Progenitor cell of endocrine pancreas (in vitro differentiated cells): ENCODE results near the gene RHOT2. TPM values are rescaled to one million over a fixed set of nuclear protein-coding genes. Genes with fewer than 3 reads are reported as not detected.

Experiments used
- DNase-seq: peaks from one replicate; pipeline ENCODE4 v3.0.0; 2021; ENCODE audit warnings: low spot score; ENCODE audit not compliant: unreplicated experiment
- H3K27ac Mint-ChIP-seq: 2 replicates; pipeline ENCODE4 v1.8.0; 2021; ENCODE audit warnings: mild to moderate bottlenecking, moderate library complexity, mixed read lengths
- H3K27me3 Mint-ChIP-seq: 2 replicates; pipeline ENCODE4 v1.8.0; 2021; ENCODE audit warnings: mixed read lengths
- H3K36me3 Mint-ChIP-seq: 2 replicates; pipeline ENCODE4 v1.8.0; 2022; ENCODE audit warnings: mixed read lengths; ENCODE audit not compliant: insufficient read depth
- H3K4me1 Mint-ChIP-seq: 2 replicates; pipeline ENCODE4 v1.8.0; 2021; ENCODE audit warnings: low read depth, mixed read lengths
- H3K4me3 Mint-ChIP-seq: 2 replicates; pipeline ENCODE4 v1.8.0; 2021; ENCODE audit warnings: low read depth, mild to moderate bottlenecking, moderate library complexity, mixed read lengths
- H3K9me3 Mint-ChIP-seq: 2 replicates; pipeline ENCODE4 v1.8.0; 2021; ENCODE audit warnings: low read depth, mixed read lengths
- CTCF ChIP-seq: fragments of 200-600 bp; sonication (generic); IDR thresholded peaks from one replicate; pipeline ENCODE4 v1.5.0; 2021; ENCODE audit warnings: antibody characterized with exemption, mild to moderate bottlenecking; ENCODE audit not compliant: unreplicated experiment
- total RNA-seq: library from RNA; stranded (reverse); gene quantifications from 2 replicates; pipeline ENCODE4 v1.2.1, GENCODE V29; 2021

The RHOT2 gene
- total RNA-seq, 1 donor from 2014 or later: 153 TPM

GRCh38 chr16:627454-628239, 40.3 kb upstream of the RHOT2 start:
- H3K4me1 Mint-ChIP-seq: peaks cover 12% of the 10 kb centered on the region
- H3K36me3 Mint-ChIP-seq: peaks cover 6% of the 10 kb centered on the region
- no peaks in the 10 kb centered on the region for H3K9me3 Mint-ChIP-seq
- no peak for DNase-seq
- no peaks in the 10 kb centered on the region for H3K27me3 Mint-ChIP-seq
- H3K4me3 Mint-ChIP-seq: no peak overlapping the region
- H3K27ac Mint-ChIP-seq: no peak overlapping the region
- TF ChIP-seq CTCF: no peak

GRCh38 chr16:628321-629061, 39.4 kb upstream of the RHOT2 start:
- H3K4me1 Mint-ChIP-seq: peaks cover 12% of the 10 kb centered on the region
- peak overlapping the region; percentile 57 for H3K4me3 Mint-ChIP-seq
- no peak for DNase-seq
- no peaks in the 10 kb centered on the region for H3K9me3 Mint-ChIP-seq
- H3K36me3 Mint-ChIP-seq: peaks cover 6% of the 10 kb centered on the region
- H3K27me3 Mint-ChIP-seq: no peaks in the 10 kb centered on the region
- TF ChIP-seq CTCF: no peak
- peak overlapping the region; percentile 96 for H3K27ac Mint-ChIP-seq

GRCh38 chr16:629185-629832, 38.6 kb upstream of the RHOT2 start:
- peak; percentile 51 for DNase-seq
- Mint-ChIP-seq H3K9me3 (no peaks in the 10 kb centered on the region), H3K4me1 (peaks cover 13% of the 10 kb centered on the region), H3K27ac (peak overlapping the region; percentile 96), H3K36me3 (peaks cover 6% of the 10 kb centered on the region), H3K27me3 (no peaks in the 10 kb centered on the region), H3K4me3 (peak overlapping the region; percentile 57)
- no peak for TF ChIP-seq CTCF

- peak overlapping the region; percentile 96 for H3K27ac Mint-ChIP-seq
- H3K27me3 Mint-ChIP-seq: no peaks in the 10 kb centered on the region
- H3K36me3 Mint-ChIP-seq: peaks cover 6% of the 10 kb centered on the region
- peak overlapping the region; percentile 55 for H3K4me3 Mint-ChIP-seq
- no peaks in the 10 kb centered on the region for H3K9me3 Mint-ChIP-seq
- no peak for DNase-seq
- no peak for TF ChIP-seq CTCF
- H3K4me1 Mint-ChIP-seq: peaks cover 14% of the 10 kb centered on the region
These were observed 38.1 kb upstream of the RHOT2 start for GRCh38 chr16:629833-630248.

GRCh38 chr16:630249-630814, 37.6 kb upstream of the RHOT2 start:
- H3K4me3 Mint-ChIP-seq: peak overlapping the region; percentile 66
- TF ChIP-seq CTCF: no peak
- H3K4me1 Mint-ChIP-seq: peaks cover 14% of the 10 kb centered on the region
- H3K27ac Mint-ChIP-seq: peak overlapping the region; percentile 96
- peaks cover 6% of the 10 kb centered on the region for H3K36me3 Mint-ChIP-seq
- DNase-seq: peak; percentile 31
- H3K9me3 Mint-ChIP-seq: no peaks in the 10 kb centered on the region
- H3K27me3 Mint-ChIP-seq: no peaks in the 10 kb centered on the region
